Lower leg skin (tissue), 4 donors: ENCODE data around the gene SS18L1. TPM values are rescaled to one million over a fixed set of nuclear protein-coding genes. Genes with fewer than 3 reads are reported as not detected.
A peak's percentile ranks its signal among the peaks of the same experiment; 100 is the strongest.

Source experiments
- DNase-seq, 2 donors: peaks; one replicate each; pipeline ENCODE4 v3.0.0-alpha.2; 2019; ENCODE audit warnings: low spot score in 2 of 2
- H3K4me3 ChIP-seq: fragments of 200-600 bp; sonication (generic); 2 replicates; pipeline ENCODE4 v1.5.1; 2017; ENCODE audit warnings: mild to moderate bottlenecking, low read depth; ENCODE audit not compliant: poor library complexity, severe bottlenecking
- POLR2A ChIP-seq, 2 donors: fragments of 450-650 bp; IDR thresholded peaks; one replicate each; pipeline ENCODE4 v1.6.1; 2016 to 2017; ENCODE audit warnings: antibody characterized with exemption in 2 of 2, mild to moderate bottlenecking in 1 of 2, moderate library complexity in 1 of 2
- WGBS, 2 donors: methylation state at CpG; one replicate each; pipeline ENCODE4 v1.1.5; 2018; 5-methylcytosine and 5-hydroxymethylcytosine counted together
- intact Hi-C: fragments of 100-400 bp; cut with DNase I; formaldehyde crosslinking; loops from one replicate; pipeline ENCODE4 v1.15.0; 2023; ENCODE audit warnings: low total_unique reads
- total RNA-seq, 4 donors: library from RNA; depleted of rRNA; stranded (reverse); fragments of >200 nt; gene quantifications; one replicate each; pipeline ENCODE4 v1.1.0, GENCODE V29; 2016
- TF ChIP-seq, protein P1 (sequence below), 3 donors: fragments of 450-650 bp; IDR thresholded peaks; one replicate each; pipeline ENCODE4 v1.5.1; 2016; ENCODE audit warnings: antibody characterized with exemption in 3 of 3, mild to moderate bottlenecking in 3 of 3, moderate library complexity in 2 of 3

Gene SS18L1
- total RNA-seq, 4 donors from 2014 or later = 23.3 to 51.7 (median 25.8) TPM

DNA sequence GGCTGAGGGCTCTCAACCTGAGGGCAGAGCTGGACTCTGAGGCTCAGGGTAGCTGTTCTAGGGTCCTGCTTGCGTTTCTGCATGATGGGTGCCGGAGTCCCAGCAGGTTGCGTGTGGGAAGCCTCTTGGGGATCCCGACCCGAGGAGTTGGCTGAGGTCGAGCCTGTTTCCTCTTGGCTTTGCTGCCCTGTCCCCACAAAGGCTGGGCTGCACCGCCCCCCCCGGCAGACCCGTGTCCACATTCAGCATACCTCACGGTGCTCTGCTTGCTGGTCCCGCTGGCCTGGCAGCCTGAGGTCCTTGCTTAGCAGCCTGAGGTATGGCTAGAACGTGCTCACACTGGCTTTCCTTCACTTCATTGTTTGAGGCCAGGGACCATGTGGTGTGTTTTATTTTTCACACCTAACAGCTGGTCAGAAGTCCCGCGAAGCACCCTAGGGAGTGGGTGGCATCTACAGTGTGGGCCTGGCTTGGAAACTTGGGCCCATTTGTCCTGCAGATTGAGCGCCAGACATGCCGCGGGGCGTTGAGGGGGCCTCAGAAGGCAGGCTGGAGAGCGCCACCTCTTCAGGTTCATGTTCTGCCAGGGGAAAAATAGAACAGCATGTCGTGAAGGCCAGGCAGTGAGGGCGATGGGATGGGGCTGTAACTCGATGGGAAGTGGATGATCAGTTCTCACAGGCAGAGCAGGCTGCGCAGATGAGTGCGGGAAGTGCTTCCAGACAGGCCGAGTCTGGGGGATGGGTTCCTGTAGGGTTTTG is 11.8 kb upstream of the SS18L1 start:
- TF ChIP-seq, protein P1, sequence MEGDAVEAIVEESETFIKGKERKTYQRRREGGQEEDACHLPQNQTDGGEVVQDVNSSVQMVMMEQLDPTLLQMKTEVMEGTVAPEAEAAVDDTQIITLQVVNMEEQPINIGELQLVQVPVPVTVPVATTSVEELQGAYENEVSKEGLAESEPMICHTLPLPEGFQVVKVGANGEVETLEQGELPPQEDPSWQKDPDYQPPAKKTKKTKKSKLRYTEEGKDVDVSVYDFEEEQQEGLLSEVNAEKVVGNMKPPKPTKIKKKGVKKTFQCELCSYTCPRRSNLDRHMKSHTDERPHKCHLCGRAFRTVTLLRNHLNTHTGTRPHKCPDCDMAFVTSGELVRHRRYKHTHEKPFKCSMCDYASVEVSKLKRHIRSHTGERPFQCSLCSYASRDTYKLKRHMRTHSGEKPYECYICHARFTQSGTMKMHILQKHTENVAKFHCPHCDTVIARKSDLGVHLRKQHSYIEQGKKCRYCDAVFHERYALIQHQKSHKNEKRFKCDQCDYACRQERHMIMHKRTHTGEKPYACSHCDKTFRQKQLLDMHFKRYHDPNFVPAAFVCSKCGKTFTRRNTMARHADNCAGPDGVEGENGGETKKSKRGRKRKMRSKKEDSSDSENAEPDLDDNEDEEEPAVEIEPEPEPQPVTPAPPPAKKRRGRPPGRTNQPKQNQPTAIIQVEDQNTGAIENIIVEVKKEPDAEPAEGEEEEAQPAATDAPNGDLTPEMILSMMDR (IDR thresholded peaks at IDR 0.05) = no peak
- TF ChIP-seq POLR2A (IDR thresholded peaks at IDR 0.05) = no peak
- DNase-seq = no peak
- no peak overlapping the region for H3K4me3 ChIP-seq
- intact Hi-C loops = no loop called here
- WGBS, 2 donors = 93 to 95% methylated on average over 24 to 25 of the region's 25 CpGs

DNA sequence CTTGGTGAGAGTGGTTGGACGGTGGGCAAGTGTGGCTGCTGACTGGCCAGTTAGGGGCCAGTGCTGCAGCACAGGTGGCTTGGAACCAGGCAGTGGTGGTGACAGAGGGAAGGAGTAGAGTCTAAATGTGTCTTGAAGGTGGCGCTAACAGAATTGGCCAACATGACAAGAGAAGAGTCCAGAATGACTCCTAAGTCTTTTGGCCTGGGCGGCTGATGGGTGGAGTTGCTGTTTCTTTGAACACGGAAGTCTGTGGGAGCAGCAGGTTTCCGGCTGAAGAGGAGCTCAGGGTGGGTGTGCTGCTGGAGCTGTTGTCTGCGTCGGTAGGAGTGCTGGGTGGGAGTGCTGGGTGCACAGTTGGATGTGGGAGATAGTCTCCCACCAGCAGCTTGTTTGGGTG is 11.1 kb upstream of the SS18L1 start:
- DNase-seq = no peak
- intact Hi-C loops = no loop called here
- TF ChIP-seq, protein P1 (IDR thresholded peaks at IDR 0.05) = no peak
- TF ChIP-seq POLR2A (IDR thresholded peaks at IDR 0.05) = no peak
- no peak overlapping the region for H3K4me3 ChIP-seq
- WGBS, 2 donors = 54 to 55% methylated on average over 7 of the region's 7 CpGs

DNA sequence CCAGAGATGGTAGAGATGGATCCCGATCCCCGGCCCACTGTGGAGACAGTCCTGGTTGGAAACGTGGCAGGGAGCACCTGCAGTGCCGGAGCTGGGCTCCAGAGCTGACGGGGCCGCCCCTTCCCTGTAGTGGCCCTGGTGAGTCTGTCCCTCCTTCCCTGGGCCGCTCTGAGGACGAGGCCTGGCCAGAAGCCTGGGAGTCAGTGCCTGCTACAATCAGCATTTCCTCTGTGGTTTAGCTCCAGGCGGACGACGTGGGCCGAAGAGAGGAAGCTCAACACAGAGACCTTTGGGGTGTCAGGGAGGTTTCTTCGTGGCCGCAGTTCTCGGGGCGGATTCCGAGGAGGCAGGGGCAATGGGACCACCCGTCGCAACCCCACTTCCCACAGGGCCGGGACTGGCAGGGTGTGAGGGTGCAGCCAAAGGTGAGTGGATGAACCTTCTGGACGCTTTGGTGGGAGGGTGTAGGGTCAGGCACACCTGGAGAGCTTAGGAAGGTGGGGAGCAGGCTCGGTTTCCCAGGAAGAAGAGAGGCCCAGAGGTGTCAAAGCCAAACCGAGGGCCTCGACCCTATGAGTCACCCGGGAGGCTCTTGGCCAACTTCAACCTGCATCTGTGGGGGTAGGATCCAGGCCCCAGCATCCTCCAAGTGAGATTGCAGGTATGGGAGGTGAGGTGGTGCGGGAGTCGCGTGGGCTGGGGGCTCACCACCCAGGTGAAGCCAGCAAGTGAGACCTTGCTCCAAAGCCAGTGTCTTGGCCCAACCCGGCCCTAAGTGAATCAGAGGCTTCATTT is 10.3 kb upstream of the SS18L1 start:
- intact Hi-C loops = no loop called here
- 68 to 79% methylated on average over 26 to 29 of the region's 29 CpGs for WGBS, 2 donors
- no peak overlapping the region for H3K4me3 ChIP-seq
- no peak for TF ChIP-seq POLR2A (IDR thresholded peaks at IDR 0.05)
- TF ChIP-seq, protein P1 (IDR thresholded peaks at IDR 0.05) = no peak
- peak in 1 of 2 donors; percentile 90 for DNase-seq

DNA sequence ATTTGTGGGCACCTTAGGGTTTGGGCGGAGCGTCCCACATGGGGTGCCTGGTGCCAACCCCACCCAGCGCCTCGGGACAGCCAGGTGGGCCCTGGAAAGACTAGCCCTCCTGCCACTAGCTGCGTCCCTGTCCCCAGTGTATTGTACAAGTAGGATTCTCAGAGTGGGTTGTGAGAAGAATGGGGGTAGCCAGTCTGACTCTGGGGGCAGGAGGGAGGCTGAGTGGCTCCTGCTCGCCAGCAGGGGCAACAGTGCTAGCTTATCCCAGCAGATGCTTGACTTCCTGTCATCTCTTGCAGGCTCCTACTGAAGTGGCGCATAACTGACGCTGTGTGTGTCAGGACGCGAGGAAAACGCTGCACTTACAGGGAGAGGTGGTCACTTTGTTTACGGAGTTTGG is 9.7 kb upstream of the SS18L1 start:
- DNase-seq = no peak
- TF ChIP-seq, protein P1 (IDR thresholded peaks at IDR 0.05) = no peak
- TF ChIP-seq POLR2A (IDR thresholded peaks at IDR 0.05) = no peak
- no peak overlapping the region for H3K4me3 ChIP-seq
- WGBS, 2 donors = 72 to 75% methylated on average over 7 to 12 of the region's 12 CpGs
- intact Hi-C loops = no loop called here

DNA sequence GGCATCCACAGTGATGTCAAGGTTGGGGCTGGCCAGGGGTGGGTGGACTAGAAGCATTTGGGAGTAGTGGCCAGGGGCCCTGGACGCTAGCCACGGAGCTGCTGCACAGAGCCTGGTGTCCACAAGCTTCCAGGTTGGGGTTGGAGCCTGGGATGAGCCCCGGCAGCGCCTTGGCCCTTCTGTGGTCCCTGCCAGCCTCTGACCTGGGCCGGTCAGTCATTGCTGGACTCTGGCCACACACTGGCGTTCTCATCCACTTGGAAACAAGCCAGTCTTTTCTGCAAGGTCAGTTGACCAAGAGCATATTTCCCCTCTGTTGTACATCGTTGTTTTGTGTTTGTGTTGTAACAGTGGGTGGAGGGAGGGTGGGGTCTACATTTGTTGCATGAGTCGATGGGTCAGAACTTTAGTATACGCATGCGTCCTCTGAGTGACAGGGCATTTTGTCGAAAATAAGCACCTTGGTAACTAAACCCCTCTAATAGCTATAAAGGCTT is 8.8 kb upstream of the SS18L1 start:
- TF ChIP-seq POLR2A (IDR thresholded peaks at IDR 0.05) = no peak
- TF ChIP-seq, protein P1 (IDR thresholded peaks at IDR 0.05) = peak in 1 of 3 donors; percentile 51
- WGBS, 2 donors = 60 to 64% methylated on average over 9 to 10 of the region's 11 CpGs
- intact Hi-C loops = loop anchor here (5.0 kb wide), 1 partner anchor 122 kb away; no protein-coding TSS in a partner anchor
- no peak overlapping the region for H3K4me3 ChIP-seq
- DNase-seq = no peak
